Esophagus muscularis mucosa (tissue), 2 donors: ENCODE results near the gene PAQR6.

ENCODE experiments used
- POLR2A ChIP-seq: fragments of 450-650 bp; IDR thresholded peaks from one replicate; pipeline ENCODE4 v1.6.1; 2017; ENCODE audit warnings: antibody characterized with exemption, moderate library complexity, mild to moderate bottlenecking, low read depth
- POLR2AphosphoS5 ChIP-seq, 2 donors: sonication (generic); formaldehyde crosslinking; IDR thresholded peaks; one replicate each; pipeline ENCODE4 v1.6.1; 2017; ENCODE audit warnings: antibody characterized with exemption in 2 of 2

DNA sequence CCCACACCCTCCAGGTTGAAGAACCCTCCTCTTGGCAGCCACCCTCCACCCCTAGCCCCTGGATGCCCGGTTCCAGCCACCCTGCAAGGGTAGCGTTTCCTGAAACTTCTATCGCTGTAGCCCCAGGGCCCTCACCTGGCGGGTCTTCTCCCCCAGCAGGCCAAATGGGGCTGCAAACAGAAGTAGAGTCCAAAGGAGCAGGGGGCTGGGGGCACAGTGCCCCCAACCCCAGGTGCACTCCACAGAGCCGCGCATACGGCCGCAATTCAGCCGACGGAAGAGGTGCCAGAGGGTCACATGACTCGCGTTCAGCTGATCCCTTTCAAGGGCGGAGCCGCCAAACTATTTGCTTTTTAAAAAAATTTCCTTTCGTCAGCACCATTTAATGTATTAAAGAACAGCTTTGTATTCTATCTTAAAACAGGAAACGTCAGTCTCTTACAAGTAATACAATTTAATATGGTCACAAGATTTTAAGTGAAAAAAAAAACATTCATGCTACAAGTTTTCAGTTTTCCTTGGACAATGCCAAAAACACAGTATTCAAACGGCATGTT is 47.6 kb upstream of the PAQR6 start, which contains the start of gene GLMP:
- TF ChIP-seq POLR2AphosphoS5 (IDR thresholded peaks at IDR 0.05) (peak; percentile 59 to 74), POLR2A (no peak)
